ENCODE results near the gene ARHGEF11. TPM values are rescaled to one million over a fixed set of nuclear protein-coding genes. Genes with fewer than 3 reads are reported as not detected.

The ARHGEF11 gene
- total RNA-seq, 8 experiments from 2014 or later: 19.5 to 41.2 (median 29.8) TPM

DNA sequence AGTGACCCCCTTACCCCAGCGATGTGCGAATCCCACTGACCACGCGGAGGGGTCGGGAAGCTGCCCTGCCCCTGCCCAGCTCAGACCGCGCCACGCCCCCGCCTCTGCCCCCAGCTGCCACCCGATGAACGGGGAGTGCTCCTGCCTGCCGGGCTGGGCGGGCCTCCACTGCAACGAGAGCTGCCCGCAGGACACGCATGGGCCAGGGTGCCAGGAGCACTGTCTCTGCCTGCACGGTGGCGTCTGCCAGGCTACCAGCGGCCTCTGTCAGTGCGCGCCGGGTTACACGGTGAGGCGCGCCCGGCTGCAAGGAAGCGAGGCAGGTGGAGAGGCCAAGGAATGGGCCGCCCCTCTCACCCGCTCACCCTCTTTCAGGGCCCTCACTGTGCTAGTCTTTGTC is 137.0 kb downstream of the ARHGEF11 start:
- no peak for ATAC-seq (replicated peaks in 6 of 8)
- H3K4me1 ChIP-seq (replicated peaks in 1 of 2): peaks cover 4 to 5% of the 10 kb centered on the region in 2 donors
- H3K4me3 ChIP-seq: no peak overlapping the region
- H3K27ac ChIP-seq: no peak overlapping the region
- WGBS, 10 experiments: 83% methylated on average over 7 of the region's 29 CpGs; no CpG with 5 or more reads in 9 of the 10 experiments
- in situ Hi-C loops (cut with MboI; ENCODE audit: low pct_unique_long_range_greater_than_20kb in 2 of 9, low sequenced_read_pairs in 9 of 9, unreplicated experiment in 9 of 9): no loop called here

DNA sequence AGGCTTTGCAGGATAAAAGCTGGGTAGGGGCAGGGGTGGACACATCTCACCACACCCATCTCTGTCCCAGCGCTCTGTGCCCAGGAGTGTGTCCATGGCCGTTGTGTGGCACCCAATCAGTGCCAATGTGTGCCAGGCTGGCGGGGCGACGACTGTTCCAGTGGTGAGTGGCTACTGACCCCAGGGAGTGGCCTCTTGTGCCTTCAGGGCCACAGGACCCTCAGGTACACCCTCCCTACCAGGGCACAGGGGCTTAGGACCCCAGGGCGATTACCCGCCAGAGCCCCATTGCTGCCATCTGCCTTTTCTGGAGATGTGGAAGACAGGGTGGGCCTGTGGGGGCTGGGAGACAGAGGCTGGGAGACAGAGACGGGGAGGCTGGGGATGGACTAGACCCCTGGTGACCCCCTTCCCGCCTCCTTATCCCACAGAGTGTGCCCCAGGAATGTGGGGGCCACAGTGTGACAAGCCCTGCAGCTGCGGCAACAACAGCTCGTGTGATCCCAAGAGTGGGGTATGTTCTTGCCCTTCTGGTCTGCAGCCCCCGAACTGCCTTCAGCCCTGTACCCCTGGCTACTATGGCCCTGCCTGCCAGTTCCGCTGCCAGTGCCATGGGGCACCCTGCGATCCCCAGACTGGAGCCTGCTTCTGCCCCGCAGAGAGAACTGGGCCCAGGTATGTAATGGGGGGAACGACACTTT is 139.2 kb downstream of the ARHGEF11 start:
- no peak for ATAC-seq (replicated peaks in 6 of 8)
- no peaks in the 10 kb centered on the region for H3K4me1 ChIP-seq (replicated peaks in 1 of 2)
- WGBS, 10 experiments: 88 to 100% (median 90%) methylated on average over 1 to 8 of the region's 16 CpGs; no CpG with 5 or more reads in 5 of the 10 experiments
- in situ Hi-C loops (cut with MboI; ENCODE audit: low pct_unique_long_range_greater_than_20kb in 2 of 9, low sequenced_read_pairs in 9 of 9, unreplicated experiment in 9 of 9): no loop called here
- H3K4me3 ChIP-seq: no peak overlapping the region
- H3K27ac ChIP-seq: no peak overlapping the region

DNA sequence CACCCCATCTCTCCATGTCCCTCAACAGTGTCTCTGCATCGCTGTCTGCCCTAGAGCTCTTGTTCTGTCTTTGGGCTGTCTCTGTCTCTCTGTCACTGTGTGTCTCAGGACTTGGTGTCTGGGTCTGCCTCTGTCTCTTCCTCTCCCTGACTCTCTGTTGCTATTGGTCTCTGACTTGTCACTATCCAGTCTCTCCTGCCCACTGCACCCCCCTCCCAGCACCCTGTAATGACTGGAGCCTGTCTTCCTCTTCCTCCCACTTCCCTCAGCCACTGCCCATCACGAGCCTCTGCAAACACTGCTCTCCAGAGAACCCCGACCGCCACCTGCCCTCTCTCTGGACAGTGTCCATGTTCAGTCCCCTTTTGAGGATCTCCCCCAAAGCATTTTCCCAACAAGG is 139.9 kb downstream of the ARHGEF11 start:
- H3K27ac ChIP-seq: no peak overlapping the region
- in situ Hi-C loops (cut with MboI; ENCODE audit: low pct_unique_long_range_greater_than_20kb in 2 of 9, low sequenced_read_pairs in 9 of 9, unreplicated experiment in 9 of 9): no loop called here
- no peak overlapping the region for H3K4me3 ChIP-seq
- WGBS, 10 experiments: 37 to 100% (median 43%) methylated on average over 1 to 4 of the region's 4 CpGs; no CpG with 5 or more reads in 6 of the 10 experiments
- no peak for ATAC-seq (replicated peaks in 6 of 8)
- no peaks in the 10 kb centered on the region for H3K4me1 ChIP-seq (replicated peaks in 1 of 2)

DNA sequence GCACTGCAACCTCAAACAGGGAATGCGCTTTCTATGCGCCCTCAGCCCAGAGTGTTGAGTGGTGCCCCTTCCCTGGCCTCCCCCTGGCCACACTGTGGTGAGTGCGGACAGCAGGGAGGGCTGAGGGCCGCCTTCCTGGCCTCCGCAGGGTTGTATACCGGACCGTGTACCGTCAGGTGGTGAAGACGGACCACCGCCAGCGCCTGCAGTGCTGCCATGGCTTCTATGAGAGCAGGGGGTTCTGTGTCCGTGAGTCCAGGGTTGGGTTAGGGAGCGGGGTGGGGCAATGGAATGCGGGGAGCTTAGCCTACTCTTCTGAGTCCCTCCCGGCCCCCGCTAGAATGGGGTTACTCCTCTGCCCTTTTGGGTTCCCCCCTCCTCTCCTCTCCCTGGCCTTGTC is 140.4 kb downstream of the ARHGEF11 start:
- Histone ChIP-seq H3K4me1 (replicated peaks in 1 of 2) (peaks cover 0 to under 1% of the 10 kb centered on the region in 2 donors), H3K4me3 (no peak overlapping the region), H3K27ac (no peak overlapping the region)
- in situ Hi-C loops (cut with MboI; ENCODE audit: low pct_unique_long_range_greater_than_20kb in 2 of 9, low sequenced_read_pairs in 9 of 9, unreplicated experiment in 9 of 9): no loop called here
- no peak for ATAC-seq (replicated peaks in 6 of 8)
- WGBS, 10 experiments: 67 to 78% methylated on average over 3 to 9 of the region's 16 CpGs; no CpG with 5 or more reads in 8 of the 10 experiments

DNA sequence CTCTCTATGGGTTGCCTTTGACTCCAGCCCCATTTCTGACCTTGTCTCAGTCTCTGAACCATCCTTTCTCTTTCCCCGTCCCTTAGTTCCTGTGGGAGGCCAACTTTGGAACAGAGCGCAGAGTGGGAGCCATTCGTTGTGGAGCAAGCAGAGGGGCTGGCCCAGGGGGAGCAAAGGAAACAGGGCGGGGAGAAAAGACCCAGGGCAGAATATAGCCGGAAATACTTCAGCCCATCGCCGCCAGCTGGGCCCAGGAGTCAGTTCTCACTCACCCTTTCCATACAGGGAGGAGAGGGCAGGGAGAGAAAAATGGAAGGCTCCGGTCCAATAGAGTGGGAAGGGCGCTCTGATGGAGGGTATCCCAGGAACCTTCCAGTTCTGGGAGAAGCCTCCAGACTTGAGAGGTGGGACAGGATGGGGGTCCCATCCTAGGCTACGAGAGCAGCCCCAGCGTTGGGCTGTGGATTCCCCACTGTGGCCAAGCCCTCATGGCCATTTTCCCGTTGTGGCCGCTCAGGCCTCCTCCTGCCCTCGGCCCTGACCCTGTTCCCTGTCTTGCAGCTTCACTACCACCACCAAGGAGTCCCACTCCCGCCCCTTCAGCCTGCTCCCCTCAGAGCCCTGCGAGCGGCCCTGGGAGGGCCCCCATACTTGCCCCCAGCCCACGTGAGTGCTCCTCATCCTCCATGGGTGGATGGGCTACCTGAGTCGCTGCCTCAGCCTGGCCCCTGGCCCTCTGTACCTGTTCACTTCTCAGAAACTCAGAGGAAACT is 141.2 kb downstream of the ARHGEF11 start:
- no peak for ATAC-seq (replicated peaks in 6 of 8)
- in situ Hi-C loops (cut with MboI; ENCODE audit: low pct_unique_long_range_greater_than_20kb in 2 of 9, low sequenced_read_pairs in 9 of 9, unreplicated experiment in 9 of 9): no loop called here
- Histone ChIP-seq H3K4me1 (replicated peaks in 1 of 2) (peaks cover 0 to 4% of the 10 kb centered on the region in 2 donors), H3K27ac (no peak overlapping the region), H3K4me3 (no peak overlapping the region)
- 62 to 100% (median 67%) methylated on average over 1 to 10 of the region's 19 CpGs; no CpG with 5 or more reads in 3 of the 10 experiments for WGBS, 10 experiments

DNA sequence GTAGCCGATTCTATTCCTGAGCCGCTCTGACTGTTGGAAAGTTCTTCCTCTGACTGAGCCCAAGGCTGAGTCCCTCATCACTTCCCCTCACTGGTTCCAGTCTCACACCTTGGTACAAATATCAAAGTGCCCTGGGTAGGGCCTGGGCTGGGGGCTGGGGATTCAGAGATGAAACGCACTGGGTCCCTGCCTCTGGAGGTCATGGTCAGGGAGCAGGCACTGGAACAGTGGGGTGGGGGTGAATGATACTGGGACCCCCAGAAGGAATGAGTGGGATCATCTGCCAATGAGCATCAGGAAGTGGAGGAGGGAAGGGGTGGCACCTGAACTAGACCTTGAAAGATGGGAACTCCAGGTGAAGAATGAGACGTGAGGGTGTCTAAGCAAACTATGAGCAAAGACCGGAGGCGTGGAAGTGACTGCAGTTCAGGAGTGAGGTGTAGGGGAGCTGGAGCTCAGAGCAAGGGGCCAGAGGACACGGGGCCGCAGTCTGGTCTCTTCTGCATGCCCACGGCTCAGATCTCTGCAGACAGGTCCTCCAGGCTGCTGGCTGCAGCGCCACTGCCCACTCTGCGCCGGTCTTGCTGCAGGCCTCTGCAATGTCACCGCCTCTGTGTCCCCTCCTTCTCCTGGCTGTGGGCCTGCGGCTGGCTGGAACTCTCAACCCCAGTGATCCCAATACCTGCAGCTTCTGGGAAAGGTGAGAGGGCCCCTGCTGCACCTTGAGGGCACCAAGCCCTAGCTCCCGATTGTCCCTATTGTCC is 142.0 kb downstream of the ARHGEF11 start:
- 55 to 100% (median 80%) methylated on average over 1 to 8 of the region's 15 CpGs for WGBS, 10 experiments
- peaks cover 0 to 6% of the 10 kb centered on the region in 2 donors for H3K4me1 ChIP-seq (replicated peaks in 1 of 2)
- no peak for ATAC-seq (replicated peaks in 6 of 8)
- H3K27ac ChIP-seq: no peak overlapping the region
- H3K4me3 ChIP-seq: no peak overlapping the region
- in situ Hi-C loops (cut with MboI; ENCODE audit: low pct_unique_long_range_greater_than_20kb in 2 of 9, low sequenced_read_pairs in 9 of 9, unreplicated experiment in 9 of 9): no loop called here

DNA sequence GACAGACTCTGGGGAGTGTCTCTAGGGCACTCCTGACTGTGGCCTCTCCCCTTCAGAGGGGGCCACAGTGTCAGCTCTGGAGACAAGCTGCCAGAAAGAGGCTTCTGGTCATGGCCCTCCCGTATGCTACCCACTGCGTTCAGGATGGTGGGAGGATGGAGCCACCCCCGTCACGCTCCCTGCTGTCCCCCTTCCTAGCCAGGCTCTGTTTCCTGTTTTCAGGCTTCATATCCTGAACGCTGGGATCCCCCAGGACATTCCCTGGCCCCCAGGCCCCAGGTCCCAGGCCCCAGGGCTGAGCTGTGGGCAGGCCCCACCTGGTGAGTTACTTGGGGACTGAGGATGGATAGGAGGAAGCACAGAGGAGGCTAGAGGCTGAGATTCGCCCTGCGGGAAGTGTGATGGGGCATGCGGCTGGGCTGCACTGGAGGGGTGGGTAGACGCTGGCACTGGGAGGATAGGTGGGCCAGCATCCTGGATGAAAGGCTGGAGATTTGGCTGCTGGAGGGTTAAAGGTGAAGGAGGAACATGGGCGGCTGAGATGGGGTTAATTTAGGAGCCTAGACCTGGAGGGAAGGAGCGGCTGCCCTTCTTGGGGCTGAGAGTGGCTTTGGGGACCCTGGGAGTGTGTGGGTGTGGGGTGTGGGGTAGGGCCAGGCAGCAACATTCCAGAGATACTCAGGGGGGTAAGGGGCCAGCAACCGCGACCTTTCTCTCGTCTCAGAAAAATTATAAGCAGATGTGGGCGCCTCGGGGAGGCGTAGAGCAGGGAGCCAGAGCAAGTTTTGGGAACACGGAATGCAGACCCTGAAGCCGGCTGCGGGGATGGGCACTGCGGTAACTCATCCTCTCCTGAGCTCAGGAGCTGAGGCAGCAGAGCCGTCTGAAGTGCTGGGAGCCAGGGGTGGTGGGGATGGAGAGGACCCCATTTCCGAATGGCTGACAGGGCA is 143.3 kb downstream of the ARHGEF11 start:
- in situ Hi-C loops (cut with MboI; ENCODE audit: low pct_unique_long_range_greater_than_20kb in 2 of 9, low sequenced_read_pairs in 9 of 9, unreplicated experiment in 9 of 9): no loop called here
- WGBS, 10 experiments: 0 to 82% (median 50%) methylated on average over 1 to 4 of the region's 23 CpGs; no CpG with 5 or more reads in 1 of the 10 experiments
- H3K27ac ChIP-seq: no peak overlapping the region
- H3K4me3 ChIP-seq: no peak overlapping the region
- peaks cover 0 to 15% of the 10 kb centered on the region in 2 donors for H3K4me1 ChIP-seq (replicated peaks in 1 of 2)
- ATAC-seq (replicated peaks in 6 of 8): no peak

DNA sequence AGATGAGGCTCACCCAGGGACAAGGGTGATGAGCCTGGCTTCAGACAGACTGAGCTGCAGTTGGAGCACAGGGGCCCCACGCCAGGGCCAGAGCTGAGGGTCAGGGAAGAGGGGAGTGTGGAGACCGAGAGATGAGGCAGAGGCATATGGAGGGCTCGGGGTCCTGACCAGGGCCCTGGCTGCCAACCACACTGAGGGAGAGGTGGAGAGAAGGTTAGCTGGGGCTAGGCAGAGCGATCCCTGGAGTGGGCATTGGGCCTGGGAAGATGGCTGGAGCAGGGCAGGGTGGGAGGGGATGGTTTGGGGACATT is 144.0 kb downstream of the ARHGEF11 start:
- peaks cover 0 to 22% of the 10 kb centered on the region in 2 donors for H3K4me1 ChIP-seq (replicated peaks in 1 of 2)
- in situ Hi-C loops (cut with MboI; ENCODE audit: low pct_unique_long_range_greater_than_20kb in 2 of 9, low sequenced_read_pairs in 9 of 9, unreplicated experiment in 9 of 9): no loop called here
- no peak for ATAC-seq (replicated peaks in 6 of 8)
- WGBS, 10 experiments: 69 to 100% (median 78%) methylated on average over 1 to 3 of the region's 4 CpGs; no CpG with 5 or more reads in 6 of the 10 experiments
- H3K4me3 ChIP-seq: no peak overlapping the region
- H3K27ac ChIP-seq: no peak overlapping the region

DNA sequence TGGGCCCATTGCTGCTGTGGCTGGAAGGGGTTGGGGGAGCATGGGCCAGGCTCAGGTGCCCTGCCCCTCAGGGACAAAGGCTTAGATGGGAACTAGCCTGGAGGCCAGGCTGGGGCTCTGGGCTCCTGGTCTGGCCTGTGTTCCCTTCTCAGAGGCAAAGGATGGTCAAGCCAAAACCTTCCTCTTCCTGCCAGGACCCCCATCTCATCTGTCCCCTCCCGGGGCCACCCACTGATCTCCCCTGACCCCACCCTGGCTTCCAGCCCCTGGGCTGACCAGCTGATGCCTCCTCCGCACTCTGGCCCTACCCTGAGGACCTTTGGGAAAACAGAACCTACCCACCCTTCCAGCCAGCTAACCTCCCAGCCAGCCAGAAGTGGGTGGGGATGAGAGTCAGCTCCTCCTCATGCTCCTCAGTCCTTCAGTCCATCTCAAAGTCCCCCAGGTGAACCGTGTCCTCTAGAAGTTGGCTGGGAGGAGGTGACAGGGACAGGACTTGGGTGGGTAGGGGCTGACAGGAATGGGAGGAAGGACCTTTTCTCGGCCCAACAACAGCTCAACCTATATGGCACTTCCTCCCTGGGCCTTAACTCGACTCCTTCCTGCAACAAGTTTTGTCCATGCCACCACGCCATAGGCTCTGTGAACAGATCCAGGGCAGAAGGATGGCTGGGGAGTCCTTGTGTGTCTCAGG is 144.5 kb downstream of the ARHGEF11 start:
- in situ Hi-C loops (cut with MboI; ENCODE audit: low pct_unique_long_range_greater_than_20kb in 2 of 9, low sequenced_read_pairs in 9 of 9, unreplicated experiment in 9 of 9): no loop called here
- peaks cover 0 to 24% of the 10 kb centered on the region in 2 donors for H3K4me1 ChIP-seq (replicated peaks in 1 of 2)
- no peak overlapping the region for H3K27ac ChIP-seq
- H3K4me3 ChIP-seq: no peak overlapping the region
- WGBS, 10 experiments: 50 to 100% (median 75%) methylated on average over 1 to 2 of the region's 6 CpGs; no CpG with 5 or more reads in 6 of the 10 experiments
- ATAC-seq (replicated peaks in 6 of 8): peak in 1 of 8 experiments; percentile 3

DNA sequence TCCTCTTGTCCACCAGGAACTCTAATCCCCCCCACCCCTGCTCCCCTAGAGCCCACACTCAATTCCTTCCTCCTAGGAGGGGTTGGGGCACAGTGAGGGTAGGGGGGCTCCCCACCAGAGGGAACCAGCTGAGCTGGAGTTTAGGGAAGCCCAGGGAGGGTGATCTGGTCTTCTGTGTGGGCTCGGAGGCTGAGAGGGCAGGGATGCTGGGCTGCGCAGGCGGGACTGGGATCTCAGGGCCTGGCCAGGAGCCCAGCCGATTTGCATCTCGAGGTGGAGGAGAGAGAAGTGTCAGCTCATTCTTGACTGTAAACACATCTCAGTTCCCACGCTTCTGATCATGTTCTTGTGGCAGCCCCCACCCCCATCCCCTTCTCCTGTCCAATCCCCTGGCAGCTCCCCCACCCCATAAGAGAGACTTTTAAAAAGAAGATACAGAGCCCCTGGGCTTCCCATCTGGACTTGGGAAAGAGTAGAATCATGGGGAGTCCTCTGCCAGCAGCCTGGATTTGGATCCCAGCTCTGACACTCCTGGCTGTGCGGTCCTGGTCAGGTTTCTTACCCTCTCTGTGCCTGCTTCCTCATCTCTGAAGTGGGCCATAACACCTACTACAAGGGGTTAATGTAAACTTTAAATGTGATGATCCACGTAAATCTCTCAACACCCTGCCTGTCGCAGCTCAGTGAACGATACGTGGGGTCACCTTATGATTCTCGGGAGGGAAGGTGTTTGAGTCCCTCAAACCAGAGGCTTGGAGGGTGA is 145.4 kb downstream of the ARHGEF11 start:
- no peak overlapping the region for H3K4me3 ChIP-seq
- peak in 3 of 8 experiments; percentile 60 to 74 (median 66) for ATAC-seq (replicated peaks in 6 of 8)
- H3K4me1 ChIP-seq (replicated peaks in 1 of 2): peaks cover 0 to 24% of the 10 kb centered on the region in 2 donors
- H3K27ac ChIP-seq: no peak overlapping the region
- 77 to 100% (median 80%) methylated on average over 1 to 7 of the region's 12 CpGs; no CpG with 5 or more reads in 6 of the 10 experiments for WGBS, 10 experiments
- in situ Hi-C loops (cut with MboI; ENCODE audit: low pct_unique_long_range_greater_than_20kb in 2 of 9, low sequenced_read_pairs in 9 of 9, unreplicated experiment in 9 of 9): no loop called here

DNA sequence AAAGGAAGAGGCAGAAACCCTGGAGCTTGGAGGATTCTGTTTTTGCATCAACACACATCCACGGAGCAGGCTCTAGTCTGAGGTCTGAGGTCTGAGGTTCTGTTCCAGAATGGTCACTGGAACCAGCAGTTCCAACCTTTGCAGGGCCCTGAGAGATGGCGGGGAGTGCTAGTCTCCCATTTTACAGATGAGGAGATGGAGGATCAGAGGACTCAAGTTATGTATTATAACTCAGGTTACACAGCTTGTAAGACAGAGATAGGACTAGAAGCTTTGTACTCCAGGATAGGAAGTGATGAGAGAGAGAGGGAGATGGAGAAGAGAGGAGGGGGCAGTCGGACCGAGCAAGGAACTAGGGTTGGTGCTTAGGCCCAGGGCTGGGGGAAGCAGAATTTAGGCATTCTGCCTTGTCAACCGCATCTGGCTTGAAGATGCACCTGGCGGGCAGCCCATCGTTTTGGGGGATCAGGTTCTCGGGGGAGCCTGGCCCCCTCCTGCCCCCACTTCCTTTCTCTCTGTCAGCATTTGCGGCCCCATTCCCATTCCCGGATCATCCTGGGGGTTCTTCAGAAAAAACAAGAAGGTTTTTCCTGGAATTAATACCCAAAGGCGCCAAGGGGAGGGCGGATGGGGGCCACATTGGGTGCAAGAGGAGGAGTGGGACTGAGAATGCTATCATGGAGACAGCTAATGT is 146.4 kb downstream of the ARHGEF11 start:
- Histone ChIP-seq H3K4me1 (replicated peaks in 1 of 2) (peaks cover 0 to 24% of the 10 kb centered on the region in 2 donors), H3K4me3 (no peak overlapping the region), H3K27ac (no peak overlapping the region)
- no peak for ATAC-seq (replicated peaks in 6 of 8)
- WGBS, 10 experiments: 0 to 93% (median 80%) methylated on average over 1 to 10 of the region's 12 CpGs; no CpG with 5 or more reads in 1 of the 10 experiments
- in situ Hi-C loops (cut with MboI; ENCODE audit: low pct_unique_long_range_greater_than_20kb in 2 of 9, low sequenced_read_pairs in 9 of 9, unreplicated experiment in 9 of 9): no loop called here

Measured in motor neuron (in vitro differentiated cells).